Measurements from ENCODE around the gene SCUBE1. TPM values are rescaled to one million over a fixed set of nuclear protein-coding genes. Genes with fewer than 3 reads are reported as not detected.

Gene SCUBE1
- total RNA-seq, 1 experiment from 2014 or later, result not detected

GRCh38 chr22:43256976-43257545, 86.1 kb downstream of the SCUBE1 start:
- Histone ChIP-seq H3K9me2 (ENCODE audit: insufficient read depth) (no peaks in the 10 kb centered on the region), H3K36me3 (ENCODE audit: low read depth) (no peaks in the 10 kb centered on the region), H2AFZ (no peak overlapping the region), H4K20me1 (ENCODE audit: insufficient read depth) (no peaks in the 10 kb centered on the region), H3K4me2 (no peak overlapping the region), H3K9me3 (ENCODE audit: insufficient read depth, low read depth) (no peaks in the 10 kb centered on the region), H3F3A (ENCODE audit: insufficient read depth, low read depth) (no peaks in the 10 kb centered on the region), H3K27me3 (ENCODE audit: insufficient read depth, low read depth) (peaks cover 29% of the 10 kb centered on the region), H3K4me1 (replicated peaks; ENCODE audit: insufficient read depth) (peaks cover 9% of the 10 kb centered on the region), H3K4me3 (no peak overlapping the region), H3K27ac (no peak overlapping the region), H3K79me2 (ENCODE audit: low read depth) (no peaks in the 10 kb centered on the region)
- DNase-seq, result no peak
- BruUV-seq (replicated peaks), result no TSS peak
- POLR2A ChIA-PET (ENCODE audit: unreplicated experiment), result no interaction called here
- CTCF ChIA-PET, result interaction anchor here (0.9 kb wide), 1 partner anchor 1370 kb away, joined by 5 read pairs; no protein-coding TSS in a partner anchor
- intact Hi-C loops (cut with micrococcal nuclease; ENCODE audit: unreplicated experiment), result no loop called here
- TF ChIP-seq, protein P1, sequence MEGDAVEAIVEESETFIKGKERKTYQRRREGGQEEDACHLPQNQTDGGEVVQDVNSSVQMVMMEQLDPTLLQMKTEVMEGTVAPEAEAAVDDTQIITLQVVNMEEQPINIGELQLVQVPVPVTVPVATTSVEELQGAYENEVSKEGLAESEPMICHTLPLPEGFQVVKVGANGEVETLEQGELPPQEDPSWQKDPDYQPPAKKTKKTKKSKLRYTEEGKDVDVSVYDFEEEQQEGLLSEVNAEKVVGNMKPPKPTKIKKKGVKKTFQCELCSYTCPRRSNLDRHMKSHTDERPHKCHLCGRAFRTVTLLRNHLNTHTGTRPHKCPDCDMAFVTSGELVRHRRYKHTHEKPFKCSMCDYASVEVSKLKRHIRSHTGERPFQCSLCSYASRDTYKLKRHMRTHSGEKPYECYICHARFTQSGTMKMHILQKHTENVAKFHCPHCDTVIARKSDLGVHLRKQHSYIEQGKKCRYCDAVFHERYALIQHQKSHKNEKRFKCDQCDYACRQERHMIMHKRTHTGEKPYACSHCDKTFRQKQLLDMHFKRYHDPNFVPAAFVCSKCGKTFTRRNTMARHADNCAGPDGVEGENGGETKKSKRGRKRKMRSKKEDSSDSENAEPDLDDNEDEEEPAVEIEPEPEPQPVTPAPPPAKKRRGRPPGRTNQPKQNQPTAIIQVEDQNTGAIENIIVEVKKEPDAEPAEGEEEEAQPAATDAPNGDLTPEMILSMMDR (conservative IDR thresholded peaks at IDR 0.05), result no peak
- no peak for TF ChIP-seq EZH2 (IDR thresholded peaks at IDR 0.05; ENCODE audit: low read depth)

GRCh38 chr22:43256569-43256968, 86.6 kb downstream of the SCUBE1 start:
- Histone ChIP-seq H3K4me2 (no peak overlapping the region), H3K27me3 (ENCODE audit: insufficient read depth, low read depth) (peaks cover 33% of the 10 kb centered on the region), H2AFZ (no peak overlapping the region), H3K9me2 (ENCODE audit: insufficient read depth) (no peaks in the 10 kb centered on the region), H3K9me3 (ENCODE audit: insufficient read depth, low read depth) (no peaks in the 10 kb centered on the region), H4K20me1 (ENCODE audit: insufficient read depth) (no peaks in the 10 kb centered on the region), H3K36me3 (ENCODE audit: low read depth) (no peaks in the 10 kb centered on the region), H3K27ac (no peak overlapping the region), H3K4me1 (replicated peaks; ENCODE audit: insufficient read depth) (peaks cover 9% of the 10 kb centered on the region), H3K4me3 (no peak overlapping the region), H3F3A (ENCODE audit: insufficient read depth, low read depth) (no peaks in the 10 kb centered on the region), H3K79me2 (ENCODE audit: low read depth) (no peaks in the 10 kb centered on the region)
- intact Hi-C loops (cut with micrococcal nuclease; ENCODE audit: unreplicated experiment), result no loop called here
- ChIA-PET CTCF (interaction anchor here (0.9 kb wide), 1 partner anchor 1371 kb away, joined by 5 read pairs; no protein-coding TSS in a partner anchor), POLR2A (ENCODE audit: unreplicated experiment) (no interaction called here)
- DNase-seq, result no peak
- no TSS peak for BruUV-seq (replicated peaks)
- TF ChIP-seq, protein P1 (conservative IDR thresholded peaks at IDR 0.05), result no peak
- no peak for TF ChIP-seq EZH2 (IDR thresholded peaks at IDR 0.05; ENCODE audit: low read depth)

DNA sequence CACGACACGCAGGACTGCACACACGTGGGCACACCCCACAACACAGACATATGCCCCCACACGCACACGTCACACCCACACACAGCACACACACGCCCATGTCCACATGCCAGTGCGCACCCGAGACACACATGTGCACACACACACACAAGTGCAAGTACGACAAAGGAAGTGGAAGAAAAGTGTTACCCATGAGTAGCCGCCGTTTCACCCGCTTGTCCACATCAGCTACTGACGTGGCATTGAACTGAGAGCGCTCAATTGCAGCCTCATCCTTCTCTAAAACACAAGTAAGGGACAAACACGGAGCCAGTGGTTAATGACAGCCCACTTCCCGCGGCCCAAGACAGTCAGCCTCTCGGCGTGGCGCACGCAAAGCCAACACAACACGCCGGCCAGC, 87.9 kb downstream of the SCUBE1 start:
- H4K20me1 ChIP-seq (ENCODE audit: insufficient read depth), result no peaks in the 10 kb centered on the region
- no peaks in the 10 kb centered on the region for H3K9me3 ChIP-seq (ENCODE audit: insufficient read depth, low read depth)
- H3K4me1 ChIP-seq (replicated peaks; ENCODE audit: insufficient read depth), result peaks cover 9% of the 10 kb centered on the region
- H3K27ac ChIP-seq, result no peak overlapping the region
- no peak for TF ChIP-seq EZH2 (IDR thresholded peaks at IDR 0.05; ENCODE audit: low read depth)
- TF ChIP-seq, protein P1 (conservative IDR thresholded peaks at IDR 0.05), result no peak
- intact Hi-C loops (cut with micrococcal nuclease; ENCODE audit: unreplicated experiment), result no loop called here
- H3K9me2 ChIP-seq (ENCODE audit: insufficient read depth), result no peaks in the 10 kb centered on the region
- DNase-seq, result no peak
- no peaks in the 10 kb centered on the region for H3K79me2 ChIP-seq (ENCODE audit: low read depth)
- H2AFZ ChIP-seq, result no peak overlapping the region
- no peaks in the 10 kb centered on the region for H3F3A ChIP-seq (ENCODE audit: insufficient read depth, low read depth)
- no TSS peak for BruUV-seq (replicated peaks)
- POLR2A ChIA-PET (ENCODE audit: unreplicated experiment), result no interaction called here
- CTCF ChIA-PET, result no interaction called here
- no peaks in the 10 kb centered on the region for H3K36me3 ChIP-seq (ENCODE audit: low read depth)
- no peak overlapping the region for H3K4me3 ChIP-seq
- peaks cover 38% of the 10 kb centered on the region for H3K27me3 ChIP-seq (ENCODE audit: insufficient read depth, low read depth)
- no peak overlapping the region for H3K4me2 ChIP-seq

All from PC-9 (cell line).